GM12864 (cell line): ENCODE measurements around the gene MGLL.

Experiments
- DNase-seq: peaks from one replicate; pipeline ENCODE4 v3.0.0-alpha.2; 2011; ENCODE audit warnings: low read depth
- H3K4me3 ChIP-seq: 2 replicates; pipeline ENCODE4 v1.5.1; 2011; ENCODE audit warnings: mild to moderate bottlenecking, low read depth, low read length, control low read depth
- CTCF ChIP-seq: IDR thresholded peaks from 2 replicates; pipeline ENCODE4 v1.5.1; 2011; ENCODE audit warnings: low read depth, mild to moderate bottlenecking, moderate library complexity, low read length, control low read depth, inconsistent platforms; ENCODE audit errors: missing control alignments

The MGLL gene

GRCh38 chr3:127815641-127816605 is 6.4 kb downstream of the MGLL start:
- H3K4me3 ChIP-seq = no peak overlapping the region
- TF ChIP-seq CTCF = no peak
- DNase-seq = no peak

- no peak overlapping the region for H3K4me3 ChIP-seq
- no peak for TF ChIP-seq CTCF
- no peak for DNase-seq
These were observed 7.3 kb downstream of the MGLL start for GRCh38 chr3:127815001-127815400.

GRCh38 chr3:127814325-127814781 is 8.0 kb downstream of the MGLL start:
- no peak for DNase-seq
- TF ChIP-seq CTCF = no peak
- no peak overlapping the region for H3K4me3 ChIP-seq

DNA sequence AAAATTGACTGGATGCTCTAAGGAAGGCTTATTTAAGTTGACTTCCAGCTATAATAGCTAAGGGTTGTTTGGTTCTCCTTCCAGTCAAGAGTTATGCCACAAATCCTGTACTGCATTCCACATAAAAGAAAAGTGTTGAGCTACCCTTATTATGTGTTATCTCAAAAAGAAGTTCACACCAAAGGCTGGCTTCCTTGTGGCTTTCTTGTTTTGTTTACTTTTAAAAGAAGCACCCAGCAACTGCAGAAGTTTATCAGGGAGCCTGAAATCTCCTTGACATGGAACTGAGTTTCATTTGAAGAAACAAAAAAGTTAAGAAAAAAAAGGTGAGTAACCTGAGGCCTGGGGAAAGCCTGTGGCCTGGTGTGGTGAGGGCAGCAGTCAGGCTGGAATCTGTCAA is 10.2 kb downstream of the MGLL start:
- DNase-seq = no peak
- no peak for TF ChIP-seq CTCF
- H3K4me3 ChIP-seq = no peak overlapping the region

DNA sequence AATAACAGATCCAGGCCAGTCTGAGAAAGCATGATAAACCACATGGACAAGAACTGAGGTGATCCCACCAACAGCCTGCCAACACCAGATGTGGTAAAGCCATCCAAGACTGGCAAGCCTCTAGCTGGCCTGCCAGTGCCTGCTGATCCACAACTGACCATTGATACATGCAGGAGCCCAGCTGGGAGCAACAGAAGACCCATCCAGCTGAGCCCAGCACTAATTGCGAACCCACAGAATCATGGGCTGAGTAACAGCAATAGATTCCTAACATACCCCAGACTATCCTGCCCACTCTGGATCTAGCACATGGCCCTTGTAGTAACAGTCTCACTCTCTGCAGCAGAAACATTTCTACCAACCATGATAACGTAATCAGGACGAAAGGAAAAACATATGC is 10.6 kb downstream of the MGLL start:
- no peak for TF ChIP-seq CTCF
- DNase-seq = no peak

DNA sequence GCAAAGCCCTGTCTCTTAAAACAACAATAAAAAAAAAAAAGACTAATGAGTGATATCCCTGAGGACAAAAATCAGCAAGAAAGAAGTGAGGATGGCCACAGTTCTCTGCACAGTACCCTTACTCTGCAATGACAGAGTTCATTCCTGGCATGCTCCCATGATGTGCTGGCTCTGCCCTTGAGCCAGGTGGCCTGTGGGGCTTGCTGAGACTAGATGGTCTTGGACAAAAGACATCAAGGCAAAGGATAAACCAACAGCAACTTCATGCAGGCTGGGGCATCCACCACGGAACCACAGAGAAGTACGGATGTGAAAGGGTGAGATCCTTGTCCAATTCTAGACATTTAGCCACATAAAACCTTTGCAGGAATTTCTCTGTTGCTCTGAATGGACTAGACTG is 12.7 kb downstream of the MGLL start:
- DNase-seq = no peak
- TF ChIP-seq CTCF = no peak
- H3K4me3 ChIP-seq = no peak overlapping the region

More for the DNA sequence above, 10.6 kb downstream of the MGLL start:
- H3K4me3 ChIP-seq = no peak overlapping the region
